Fibroblast of upper back skin (primary cell): Measurements from ENCODE around the gene ZNF226.
"Not testable (repeated sequence)": the region's sequence is repeated elsewhere in the genome, so short reads cannot be mapped to it uniquely, and the experiment has no call there.

Experiments
- DNase-seq: peaks from one replicate; pipeline ENCODE4 v3.0.0-alpha.2; 2013

The ZNF226 gene

GRCh38 chr19:44164673-44165512 is at the start of gene ZNF226:
Gene ZNF226 (plus strand): TSS chr19:44165100. CDS start chr19:44170081, 4,981 bp downstream.
- peak; percentile 99 for DNase-seq

DNA sequence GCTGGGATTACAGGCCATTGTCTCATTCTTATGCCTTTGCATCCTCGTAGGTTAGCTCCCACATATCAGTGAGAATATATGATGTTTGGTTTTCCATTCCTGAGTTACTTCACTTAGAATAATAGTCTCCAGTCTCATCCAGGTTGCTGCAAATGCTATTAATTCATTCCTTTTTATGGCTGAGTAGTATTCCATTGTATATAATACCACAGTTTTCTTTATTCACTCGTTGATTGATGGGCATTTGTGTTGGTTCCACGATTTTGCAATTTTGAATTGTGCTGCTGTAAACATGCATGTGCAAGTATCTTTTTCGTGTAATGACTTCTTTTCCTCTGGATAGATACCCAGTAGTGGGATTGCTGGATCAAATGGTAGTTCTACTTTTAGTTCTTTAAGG is 43.7 kb upstream of the ZNF226 start:
- not testable (repeated sequence) for DNase-seq

DNA sequence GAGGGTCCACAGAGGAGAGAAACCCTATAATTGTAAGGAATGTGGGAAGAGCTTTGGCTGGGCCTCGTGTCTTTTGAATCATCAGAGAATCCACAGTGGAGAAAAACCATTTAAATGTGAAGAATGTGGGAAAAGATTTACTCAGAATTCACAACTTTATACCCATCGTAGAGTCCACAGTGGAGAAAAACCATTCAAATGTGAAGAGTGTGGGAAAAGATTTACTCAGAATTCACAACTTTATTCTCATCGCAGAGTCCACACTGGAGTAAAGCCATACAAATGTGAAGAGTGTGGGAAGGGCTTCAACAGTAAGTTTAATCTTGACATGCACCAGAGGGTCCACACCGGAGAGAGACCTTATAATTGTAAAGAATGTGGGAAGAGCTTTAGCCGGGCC is 32.9 kb upstream of the ZNF226 start:
- DNase-seq, result no peak

- DNase-seq, result peak; percentile 83
Observed at GRCh38 chr19:44141191-44142058, 23.5 kb upstream of the ZNF226 start, which contains the start of gene ZNF234. Gene ZNF234 (plus strand): TSS chr19:44141554. CDS start chr19:44144633, 3,079 bp downstream.

DNA sequence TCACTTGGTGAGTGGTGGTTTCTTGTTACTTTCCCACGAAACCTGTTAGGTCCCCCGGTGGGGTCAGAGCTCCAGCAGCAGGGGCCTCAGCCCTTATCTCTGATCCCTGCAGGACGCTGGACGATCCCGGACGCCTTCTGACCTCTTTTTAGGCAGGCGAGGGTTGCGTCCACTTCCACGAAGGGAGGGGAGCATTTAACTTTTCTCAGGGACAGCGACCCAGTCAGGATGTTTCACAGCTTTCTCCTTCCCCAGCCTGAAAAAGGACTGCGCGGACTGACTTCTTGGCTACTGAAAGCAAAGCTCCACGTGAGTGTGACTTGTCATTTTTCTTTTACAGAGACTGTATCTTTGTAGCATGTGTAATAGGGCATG is 22.9 kb upstream of the ZNF226 start:
- peak; percentile 10 for DNase-seq

GRCh38 chr19:44149776-44150175 is 15.1 kb upstream of the ZNF226 start:
- DNase-seq, result no peak

DNA sequence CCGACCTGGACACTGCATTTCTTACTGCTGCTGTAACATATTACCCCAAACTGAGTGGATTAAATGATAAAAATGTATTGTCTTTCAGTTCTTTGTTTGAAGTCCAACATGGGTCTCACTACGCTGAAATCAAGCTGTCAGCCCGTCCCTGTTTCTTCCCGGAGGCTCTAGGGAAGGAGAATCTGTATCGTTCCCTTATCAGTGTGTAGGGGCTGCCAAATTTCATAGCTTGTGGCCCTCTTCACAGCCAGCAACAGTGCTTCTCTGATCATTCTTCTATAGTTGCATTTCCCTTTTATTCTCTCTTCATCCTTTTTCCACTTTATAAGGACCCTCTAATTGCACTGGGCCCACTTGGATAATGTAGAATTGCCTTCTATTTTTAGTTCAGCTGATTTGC is 13.4 kb upstream of the ZNF226 start:
- no peak for DNase-seq

DNA sequence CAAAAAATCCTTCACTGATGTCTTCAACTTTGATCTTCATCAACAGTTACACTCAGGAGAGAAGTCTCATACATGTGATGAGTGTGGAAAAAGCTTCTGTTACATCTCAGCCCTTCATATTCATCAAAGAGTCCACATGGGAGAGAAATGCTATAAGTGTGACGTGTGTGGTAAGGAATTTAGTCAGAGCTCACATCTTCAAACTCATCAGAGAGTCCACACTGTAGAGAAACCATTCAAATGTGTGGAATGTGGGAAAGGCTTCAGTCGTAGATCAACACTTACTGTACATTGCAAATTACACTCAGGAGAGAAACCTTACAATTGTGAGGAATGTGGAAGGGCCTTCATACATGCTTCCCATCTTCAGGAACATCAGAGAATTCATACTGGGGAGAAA is 8.4 kb upstream of the ZNF226 start:
- DNase-seq, result no peak

DNA sequence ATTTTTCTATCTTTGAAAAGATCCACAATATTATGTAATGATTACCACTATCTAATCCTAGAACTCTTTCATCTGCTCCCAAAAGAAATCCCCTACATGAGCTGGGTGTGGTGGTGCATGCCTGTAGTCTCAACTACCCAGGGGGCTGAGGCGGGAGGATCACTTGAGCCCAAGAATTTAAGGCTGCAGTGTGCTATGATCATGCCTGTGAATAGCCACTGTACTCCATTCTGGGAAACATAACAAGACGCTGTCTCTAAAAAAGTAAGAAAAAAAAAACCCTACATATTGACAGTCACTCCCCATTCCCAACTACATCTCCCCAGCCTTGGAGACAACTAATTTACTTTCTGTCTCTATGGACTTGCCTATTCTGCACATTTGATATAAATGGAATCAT is 1.1 kb upstream of the ZNF226 start:
- no peak for DNase-seq

DNA sequence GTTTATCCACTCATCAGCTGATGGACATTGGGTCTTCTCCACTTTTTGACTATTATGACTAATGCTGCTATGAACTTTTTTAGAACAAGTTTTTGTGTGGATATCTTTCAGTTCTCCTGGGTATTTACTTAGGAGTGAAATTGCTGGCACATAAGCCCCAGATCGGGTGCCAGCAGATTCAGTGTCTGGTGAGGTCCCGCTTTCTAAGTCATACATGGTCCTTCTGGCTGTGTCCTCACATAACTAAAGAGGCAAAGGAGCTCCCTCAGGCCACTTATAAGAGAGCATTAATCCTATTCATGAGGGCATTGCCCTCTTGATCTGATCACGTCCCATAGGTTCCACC is 600 bp upstream of the ZNF226 start:
- DNase-seq, result no peak

GRCh38 chr19:44170660-44171059 is 5.8 kb downstream of the ZNF226 start:
- DNase-seq, result not testable (repeated sequence)

- DNase-seq, result no peak
Observed at GRCh38 chr19:44176590-44176989, 11.7 kb downstream of the ZNF226 start.

DNA sequence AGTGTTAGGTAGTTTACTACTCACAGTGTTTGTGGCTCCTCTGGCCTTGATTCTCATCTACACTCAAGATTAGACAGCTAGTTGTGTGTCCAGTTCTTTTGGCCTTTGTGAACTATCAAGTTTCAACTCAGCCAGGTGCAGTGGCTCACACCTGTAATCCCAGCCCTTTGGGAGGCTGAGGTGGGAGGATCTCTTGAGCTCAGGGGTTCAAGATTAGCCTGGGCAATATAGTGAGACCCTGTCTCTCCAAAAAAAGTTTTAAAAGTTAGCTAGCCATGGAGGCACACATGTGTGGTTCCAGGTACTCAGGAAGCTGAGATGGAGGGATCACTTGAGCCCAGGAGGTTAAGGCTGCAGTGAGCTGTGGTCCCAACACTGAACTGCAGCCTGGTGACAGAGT is 16.1 kb downstream of the ZNF226 start:
- DNase-seq, result no peak

- DNase-seq, result no peak
Observed at GRCh38 chr19:44182145-44182544, 17.2 kb downstream of the ZNF226 start.

DNA sequence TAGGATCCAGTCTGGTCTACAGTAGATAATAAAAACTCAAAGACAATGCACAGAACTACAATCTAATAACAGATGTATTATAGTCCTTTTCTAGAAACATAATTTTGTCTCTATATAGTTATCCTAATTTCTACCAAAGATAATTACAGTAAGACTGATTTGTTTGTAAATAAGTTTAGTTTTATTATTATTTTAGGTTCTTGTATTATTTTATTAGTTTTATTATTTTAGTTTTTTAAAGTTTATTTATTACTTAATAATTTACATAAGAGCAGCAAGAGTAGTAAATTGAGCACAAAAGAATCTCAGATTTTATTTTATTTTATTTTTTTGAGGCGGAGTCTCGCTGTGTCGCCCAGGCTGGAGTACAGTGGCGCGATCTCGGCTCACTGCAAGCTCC is 25.1 kb downstream of the ZNF226 start:
- no peak for DNase-seq

- DNase-seq, result no peak
Observed at GRCh38 chr19:44192127-44192526, 27.2 kb downstream of the ZNF226 start.

GRCh38 chr19:44196772-44197171 is 31.9 kb downstream of the ZNF226 start:
- no peak for DNase-seq

- DNase-seq, result no peak
Observed at GRCh38 chr19:44202470-44202869, 37.6 kb downstream of the ZNF226 start.

DNA sequence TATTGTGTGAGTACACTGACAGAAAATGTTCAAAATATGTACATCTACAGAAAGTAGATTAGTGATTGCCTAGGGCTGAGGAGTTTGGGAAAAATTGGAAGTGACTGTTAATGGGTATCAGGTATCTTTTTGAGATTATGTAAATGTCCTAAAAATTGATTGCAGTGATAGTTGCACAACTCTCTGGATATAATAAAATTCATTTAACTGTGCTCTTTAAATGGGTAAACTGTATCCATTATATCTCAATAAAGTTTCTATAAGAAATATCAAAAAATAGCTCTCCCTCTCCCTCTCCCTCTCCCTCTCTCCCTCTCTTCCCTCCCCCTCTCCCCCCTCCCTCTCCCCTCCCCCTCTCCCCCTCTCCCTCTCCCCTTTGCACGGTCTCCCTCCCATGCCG is 38.1 kb downstream of the ZNF226 start:
- no peak for DNase-seq

DNA sequence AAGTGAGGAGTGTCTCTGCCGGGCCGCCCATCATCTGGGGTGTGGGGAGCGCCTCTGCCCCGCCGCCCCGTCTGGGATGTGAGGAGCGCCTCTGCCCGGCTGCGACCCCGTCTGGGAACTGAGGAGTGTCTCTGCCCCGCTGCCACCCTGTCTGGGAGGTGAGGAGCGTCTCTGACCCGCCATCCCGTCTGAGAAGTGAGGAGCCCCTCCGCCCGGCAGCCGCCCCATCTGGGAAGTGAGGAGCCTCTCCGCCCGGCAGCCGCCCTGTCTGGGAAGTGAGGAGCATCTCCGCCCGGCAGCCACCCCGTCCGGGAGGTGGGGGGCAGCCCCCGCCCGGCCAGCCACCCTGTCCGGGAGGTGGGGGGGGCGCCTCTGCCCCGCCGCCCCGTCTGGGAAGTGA is 39.0 kb downstream of the ZNF226 start:
- DNase-seq, result not testable (repeated sequence)

GRCh38 chr19:44204772-44205171 is 39.9 kb downstream of the ZNF226 start:
- no peak for DNase-seq

DNA sequence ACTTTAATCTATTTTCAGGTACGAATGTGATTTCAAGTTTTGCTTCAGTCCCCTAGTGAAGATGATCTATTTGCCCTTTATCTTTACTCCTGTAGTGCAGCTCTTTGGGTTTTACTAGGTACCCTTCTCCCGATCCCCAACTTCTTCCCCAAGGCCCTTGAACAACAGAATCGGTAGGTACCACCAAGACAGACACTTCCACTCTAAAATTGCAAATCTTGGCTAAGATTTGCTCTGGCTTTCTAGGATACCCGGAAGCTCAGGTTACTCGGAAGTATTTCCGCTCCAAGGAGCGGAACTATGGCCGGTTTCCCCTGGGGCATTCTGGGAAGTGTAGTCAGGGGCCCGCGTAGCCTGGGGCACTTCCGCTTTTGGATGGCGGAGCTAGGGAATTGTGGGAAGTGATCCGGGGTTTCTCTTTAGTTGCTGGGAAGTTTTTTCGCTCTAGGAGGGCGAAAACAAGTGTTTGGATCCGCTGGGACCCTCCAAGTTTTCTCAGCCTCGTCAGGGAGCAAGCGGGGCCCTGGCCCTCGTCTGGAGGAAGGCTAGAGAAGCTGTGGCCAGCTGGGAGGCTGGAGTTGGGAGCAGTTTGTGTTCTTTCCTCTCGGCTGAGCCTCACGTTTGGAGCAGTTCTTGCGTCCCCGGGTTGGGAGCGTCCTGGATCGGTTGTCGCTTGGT is 42.4 kb downstream of the ZNF226 start:
- peak; percentile 96 for DNase-seq

DNA sequence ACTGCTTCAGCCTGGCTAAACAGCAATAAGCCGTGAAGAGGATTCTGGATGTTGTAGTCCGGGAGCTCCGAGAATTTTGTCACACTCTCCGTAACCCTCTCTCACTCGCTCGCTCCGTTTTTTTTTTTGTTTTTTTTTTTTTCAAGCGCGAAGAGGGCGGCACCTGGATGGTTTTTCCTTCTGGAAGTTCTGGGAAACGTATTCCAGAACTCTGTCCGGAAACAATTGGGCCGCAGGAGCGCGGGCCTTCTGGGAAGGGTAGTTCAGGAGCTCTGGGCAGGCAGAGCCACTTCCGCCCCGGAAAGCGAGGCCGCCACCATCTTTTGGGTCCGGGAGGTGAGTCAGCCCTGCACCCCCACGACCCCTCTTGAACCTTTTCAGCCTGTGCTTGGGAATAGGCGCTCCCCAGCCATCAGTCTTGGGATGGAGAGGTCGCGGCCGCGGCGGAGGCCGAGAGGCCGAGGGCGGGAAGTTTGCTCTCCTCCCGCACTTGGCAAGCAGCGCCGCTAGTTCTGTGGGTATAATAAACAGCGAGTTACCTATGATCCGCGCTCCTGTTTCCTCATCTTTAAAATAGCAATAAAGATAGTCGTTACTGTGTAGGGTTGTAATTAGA is 47.5 kb downstream of the ZNF226 start, which contains the start of gene ZNF227:
Gene ZNF227, plus strand, starts transcription at position 283 of the 616 bp plus-strand sequence. CDS start 5,261 bp downstream, outside the sequence.
- DNase-seq, result peak; percentile 97
